Activated CD4-positive, alpha-beta T cell treated with anti-CD3 and anti-CD28 coated beads, Interleukin-2, amount 10 ng/mL, durations not matched to agents 7 days and 5 days (primary cell): ENCODE measurements around the gene HADH. TPM values are rescaled to one million over a fixed set of nuclear protein-coding genes. Genes with fewer than 3 reads are reported as not detected.
A peak's percentile ranks its signal among the peaks of the same experiment; 100 is the strongest.
"Not testable (repeated sequence)": the region's sequence is repeated elsewhere in the genome, so short reads cannot be mapped to it uniquely, and the experiment has no call there.

Experiments used
- CTCF ChIA-PET: fragments of 350-600 bp; sonication (Branson Sonifier 250); formaldehyde crosslinking; loops from one replicate; lab custom pipeline; 2021; ENCODE audit warnings: antibody characterized with exemption; lab: Charles Lee
- POLR2A ChIA-PET: fragments of 350-600 bp; sonication (Branson Sonifier 250); formaldehyde crosslinking; loops from one replicate; lab custom pipeline; 2021; ENCODE audit warnings: antibody characterized with exemption; lab: Charles Lee
- DNase-seq: peaks from one replicate; pipeline ENCODE4 v3.0.0-alpha.2; 2020
- H3K27ac Mint-ChIP-seq: one replicate; pipeline ENCODE4 v1.8.0; 2021; ENCODE audit warnings: mild to moderate bottlenecking, moderate library complexity, mixed read lengths
- H3K27me3 Mint-ChIP-seq: one replicate; pipeline ENCODE4 v1.8.0; 2021; ENCODE audit warnings: mixed read lengths
- H3K36me3 Mint-ChIP-seq: one replicate; pipeline ENCODE4 v1.8.0; 2021; ENCODE audit warnings: low read depth, mixed read lengths
- H3K4me1 Mint-ChIP-seq: one replicate; pipeline ENCODE4 v1.8.0; 2021; ENCODE audit warnings: mixed read lengths
- H3K4me3 Mint-ChIP-seq: one replicate; pipeline ENCODE4 v1.8.0; 2021; ENCODE audit warnings: mild to moderate bottlenecking, moderate library complexity, mixed read lengths
- H3K9me3 Mint-ChIP-seq: one replicate; pipeline ENCODE4 v1.8.0; 2021; ENCODE audit warnings: mixed read lengths
- total RNA-seq, 2 experiments: library from RNA; stranded (reverse); gene quantifications; one replicate each; pipeline ENCODE4 v1.2.3, GENCODE V29; 2021

The HADH gene
- total RNA-seq = 10 to 100 TPM; 68.1 to 73.1 TPM

GRCh38 chr4:107989537-107990386 is at the start of gene HADH:
Gene HADH (plus strand): TSS chr4:107989889. CDS start chr4:107989933, 44 bp downstream.
- POLR2A ChIA-PET = no interaction called here
- Mint-ChIP-seq H3K4me1 (peaks cover 43% of the 10 kb centered on the region), H3K4me3 (peak within 1 kb of the TSS; percentile 82)

GRCh38 chr4:107945809-107946208 is 43.9 kb upstream of the HADH start:
- H3K36me3 Mint-ChIP-seq = peaks cover 13% of the 10 kb centered on the region
- H3K4me3 Mint-ChIP-seq = no peak overlapping the region
- CTCF ChIA-PET = no interaction called here
- POLR2A ChIA-PET = no interaction called here
- no peaks in the 10 kb centered on the region for H3K27me3 Mint-ChIP-seq
- H3K4me1 Mint-ChIP-seq = no peaks in the 10 kb centered on the region
- H3K9me3 Mint-ChIP-seq = no peaks in the 10 kb centered on the region
- H3K27ac Mint-ChIP-seq = no peak overlapping the region
- no peak for DNase-seq

More at GRCh38 chr4:107989537-107990386, at the start of gene HADH:
- no peaks in the 10 kb centered on the region for H3K9me3 Mint-ChIP-seq
- peak within 1 kb of the TSS; percentile 92 for H3K27ac Mint-ChIP-seq
- CTCF ChIA-PET = interaction anchor here (0.9 kb wide), 1 partner anchor 19 kb away, joined by 4 read pairs; no protein-coding TSS in a partner anchor
- DNase-seq = peak; percentile 94
- peaks cover 12% of the 10 kb centered on the region for H3K36me3 Mint-ChIP-seq
- H3K27me3 Mint-ChIP-seq = no peaks in the 10 kb centered on the region

- POLR2A ChIA-PET = no interaction called here
- no peak overlapping the region for H3K27ac Mint-ChIP-seq
- CTCF ChIA-PET = no interaction called here
- peaks cover 10% of the 10 kb centered on the region for H3K36me3 Mint-ChIP-seq
- H3K9me3 Mint-ChIP-seq = peaks cover 7% of the 10 kb centered on the region
- H3K4me3 Mint-ChIP-seq = no peak overlapping the region
- no peaks in the 10 kb centered on the region for H3K27me3 Mint-ChIP-seq
- H3K4me1 Mint-ChIP-seq = no peaks in the 10 kb centered on the region
- no peak for DNase-seq
These were observed 38.7 kb upstream of the HADH start for GRCh38 chr4:107950746-107951540.

- no peak overlapping the region for H3K4me3 Mint-ChIP-seq
- ChIA-PET CTCF (no interaction called here), POLR2A (no interaction called here)
- no peaks in the 10 kb centered on the region for H3K27me3 Mint-ChIP-seq
- no peak for DNase-seq
- H3K9me3 Mint-ChIP-seq = peaks cover 13% of the 10 kb centered on the region
- H3K36me3 Mint-ChIP-seq = peaks cover 16% of the 10 kb centered on the region
- H3K4me1 Mint-ChIP-seq = no peaks in the 10 kb centered on the region
- H3K27ac Mint-ChIP-seq = no peak overlapping the region
These were observed 38.1 kb upstream of the HADH start for GRCh38 chr4:107951551-107951950.

- CTCF ChIA-PET = no interaction called here
- DNase-seq = no peak
These were observed 33.7 kb upstream of the HADH start for GRCh38 chr4:107956011-107956410.

GRCh38 chr4:107966903-107967302 is 22.8 kb upstream of the HADH start:
- CTCF ChIA-PET = no interaction called here
- POLR2A ChIA-PET = no interaction called here
- DNase-seq = no peak
- H3K27me3 Mint-ChIP-seq = no peaks in the 10 kb centered on the region
- peaks cover under 1% of the 10 kb centered on the region for H3K9me3 Mint-ChIP-seq
- H3K4me3 Mint-ChIP-seq = no peak overlapping the region
- H3K4me1 Mint-ChIP-seq = no peaks in the 10 kb centered on the region
- no peak overlapping the region for H3K27ac Mint-ChIP-seq
- H3K36me3 Mint-ChIP-seq = no peaks in the 10 kb centered on the region

More at GRCh38 chr4:107956011-107956410, 33.7 kb upstream of the HADH start:
- H3K4me1 Mint-ChIP-seq = no peaks in the 10 kb centered on the region
- POLR2A ChIA-PET = no interaction called here
- H3K27me3 Mint-ChIP-seq = peaks cover 2% of the 10 kb centered on the region
- peaks cover 31% of the 10 kb centered on the region for H3K9me3 Mint-ChIP-seq
- H3K36me3 Mint-ChIP-seq = peaks cover 13% of the 10 kb centered on the region
- H3K4me3 Mint-ChIP-seq = no peak overlapping the region
- H3K27ac Mint-ChIP-seq = no peak overlapping the region

- H3K9me3 Mint-ChIP-seq, H3K27me3 Mint-ChIP-seq, DNase-seq, H3K4me1 Mint-ChIP-seq, H3K4me3 Mint-ChIP-seq, CTCF ChIA-PET, H3K27ac Mint-ChIP-seq, H3K36me3 Mint-ChIP-seq, POLR2A ChIA-PET: not testable (repeated sequence)
These were observed 22.2 kb upstream of the HADH start for GRCh38 chr4:107967519-107967918.

- CTCF ChIA-PET, H3K4me3 Mint-ChIP-seq, H3K27me3 Mint-ChIP-seq, POLR2A ChIA-PET, H3K36me3 Mint-ChIP-seq, H3K4me1 Mint-ChIP-seq, H3K27ac Mint-ChIP-seq, H3K9me3 Mint-ChIP-seq, DNase-seq: not testable (repeated sequence)
These were observed 21.8 kb upstream of the HADH start for GRCh38 chr4:107967921-107968320.

GRCh38 chr4:107970063-107970798 is 19.5 kb upstream of the HADH start:
- Mint-ChIP-seq H3K36me3 (no peaks in the 10 kb centered on the region), H3K4me1 (peaks cover 6% of the 10 kb centered on the region), H3K9me3 (peaks cover 12% of the 10 kb centered on the region), H3K27ac (no peak overlapping the region), H3K27me3 (no peaks in the 10 kb centered on the region), H3K4me3 (no peak overlapping the region)
- no peak for DNase-seq
- CTCF ChIA-PET = interaction anchor here (1.1 kb wide), 1 partner anchor 20 kb away, joined by 4 read pairs; no protein-coding TSS in a partner anchor
- POLR2A ChIA-PET = no interaction called here

GRCh38 chr4:107972605-107973004 is 17.1 kb upstream of the HADH start:
- POLR2A ChIA-PET = no interaction called here
- no peak overlapping the region for H3K4me3 Mint-ChIP-seq
- CTCF ChIA-PET = no interaction called here
- H3K27me3 Mint-ChIP-seq = no peaks in the 10 kb centered on the region
- no peak for DNase-seq
- H3K36me3 Mint-ChIP-seq = no peaks in the 10 kb centered on the region
- peaks cover 16% of the 10 kb centered on the region for H3K9me3 Mint-ChIP-seq
- H3K27ac Mint-ChIP-seq = no peak overlapping the region
- H3K4me1 Mint-ChIP-seq = peaks cover 6% of the 10 kb centered on the region

GRCh38 chr4:107974523-107974922 is 15.2 kb upstream of the HADH start:
- peaks cover 18% of the 10 kb centered on the region for H3K9me3 Mint-ChIP-seq
- no peak overlapping the region for H3K4me3 Mint-ChIP-seq
- no peaks in the 10 kb centered on the region for H3K36me3 Mint-ChIP-seq
- H3K27me3 Mint-ChIP-seq = no peaks in the 10 kb centered on the region
- no peak for DNase-seq
- no peak overlapping the region for H3K27ac Mint-ChIP-seq
- CTCF ChIA-PET = no interaction called here
- POLR2A ChIA-PET = no interaction called here
- H3K4me1 Mint-ChIP-seq = peaks cover 6% of the 10 kb centered on the region

- CTCF ChIA-PET = no interaction called here
- POLR2A ChIA-PET = no interaction called here
- H3K36me3 Mint-ChIP-seq = peaks cover 5% of the 10 kb centered on the region
These were observed 12.2 kb upstream of the HADH start for GRCh38 chr4:107977482-107977881.

More at GRCh38 chr4:107977482-107977881, 12.2 kb upstream of the HADH start:
- Mint-ChIP-seq H3K4me1 (peaks cover 6% of the 10 kb centered on the region), H3K9me3 (peaks cover 31% of the 10 kb centered on the region), H3K27me3 (no peaks in the 10 kb centered on the region), H3K27ac (no peak overlapping the region), H3K4me3 (no peak overlapping the region)
- DNase-seq = no peak
